ENCODE results near the gene ZNF136.

The ZNF136 gene

GRCh38 chr19:12224676-12225075 lies 61.8 kb downstream of the ZNF136 start:
- no CpG with 5 or more reads among the region's 6 CpGs for WGBS (ENCODE audit: extremely low coverage, insufficient coverage, low lambda C conversion rate)
- H3K4me3 ChIP-seq (ENCODE audit: low read length): no peak overlapping the region

GRCh38 chr19:12229990-12230389 lies 67.1 kb downstream of the ZNF136 start:
- Histone ChIP-seq H3K4me3 (ENCODE audit: low read length) (no peak overlapping the region), H3K18ac (ENCODE audit: low read length) (no peak overlapping the region), H4K8ac (ENCODE audit: low read depth, low read length) (no peak overlapping the region), H2BK15ac (replicated peaks; ENCODE audit: low read depth) (no peak overlapping the region), H3K79me2 (ENCODE audit: control insufficient read depth, insufficient read depth, low read length) (no peaks in the 10 kb centered on the region), H3K56ac (ENCODE audit: low read length) (no peak overlapping the region), H4K5ac (ENCODE audit: low read length) (no peak overlapping the region), H3K36me3 (ENCODE audit: control insufficient read depth, insufficient read depth, low read length) (no peaks in the 10 kb centered on the region), H3K4me2 (ENCODE audit: low read length) (no peak overlapping the region), H2BK120ac (ENCODE audit: low read depth, low read length) (no peak overlapping the region), H3K9ac (ENCODE audit: low read length) (no peak overlapping the region), H3K4me1 (ENCODE audit: control insufficient read depth, low read depth, low read length) (no peaks in the 10 kb centered on the region), H3K27ac (ENCODE audit: low read depth, low read length) (no peak overlapping the region), H3K27me3 (ENCODE audit: insufficient read depth, low read length, poor library complexity) (no peaks in the 10 kb centered on the region), H2AK5ac (ENCODE audit: low read length) (no peak overlapping the region), H2BK5ac (ENCODE audit: low read length) (no peak overlapping the region), H3K23ac (ENCODE audit: low read length) (no peak overlapping the region), H3K79me1 (ENCODE audit: low read length) (no peaks in the 10 kb centered on the region), H3K4ac (ENCODE audit: low read depth, low read length) (no peak overlapping the region)
- DNase-seq: no peak
- no CpG with 5 or more reads among the region's 3 CpGs for WGBS (ENCODE audit: extremely low coverage, insufficient coverage, low lambda C conversion rate)

More at GRCh38 chr19:12224676-12225075, 61.8 kb downstream of the ZNF136 start:
- H3K36me3 ChIP-seq (ENCODE audit: control insufficient read depth, insufficient read depth, low read length): no peaks in the 10 kb centered on the region
- no peaks in the 10 kb centered on the region for H3K4me1 ChIP-seq (ENCODE audit: control insufficient read depth, low read depth, low read length)
- H3K79me2 ChIP-seq (ENCODE audit: control insufficient read depth, insufficient read depth, low read length): no peaks in the 10 kb centered on the region
- no peak overlapping the region for H3K4me2 ChIP-seq (ENCODE audit: low read length)
- no peak overlapping the region for H3K27ac ChIP-seq (ENCODE audit: low read depth, low read length)
- H3K27me3 ChIP-seq (ENCODE audit: insufficient read depth, low read length, poor library complexity): no peaks in the 10 kb centered on the region
- no peak overlapping the region for H3K9ac ChIP-seq (ENCODE audit: low read length)
- no peak overlapping the region for H3K18ac ChIP-seq (ENCODE audit: low read length)
- H2AK5ac ChIP-seq (ENCODE audit: low read length): no peak overlapping the region
- H3K56ac ChIP-seq (ENCODE audit: low read length): no peak overlapping the region
- H4K5ac ChIP-seq (ENCODE audit: low read length): no peak overlapping the region
- no peak overlapping the region for H2BK15ac ChIP-seq (replicated peaks; ENCODE audit: low read depth)
- no peak overlapping the region for H3K4ac ChIP-seq (ENCODE audit: low read depth, low read length)
- no peak overlapping the region for H3K23ac ChIP-seq (ENCODE audit: low read length)
- H2BK5ac ChIP-seq (ENCODE audit: low read length): no peak overlapping the region
- no peak overlapping the region for H2BK120ac ChIP-seq (ENCODE audit: low read depth, low read length)
- H4K8ac ChIP-seq (ENCODE audit: low read depth, low read length): no peak overlapping the region
- no peaks in the 10 kb centered on the region for H3K79me1 ChIP-seq (ENCODE audit: low read length)
- no peak for DNase-seq

GRCh38 chr19:12230751-12231733 lies 68.1 kb downstream of the ZNF136 start:
- no peak overlapping the region for H2BK5ac ChIP-seq (ENCODE audit: low read length)
- H3K27me3 ChIP-seq (ENCODE audit: insufficient read depth, low read length, poor library complexity): no peaks in the 10 kb centered on the region
- no peak overlapping the region for H3K4me2 ChIP-seq (ENCODE audit: low read length)
- H3K79me2 ChIP-seq (ENCODE audit: control insufficient read depth, insufficient read depth, low read length): no peaks in the 10 kb centered on the region
- H3K79me1 ChIP-seq (ENCODE audit: low read length): no peaks in the 10 kb centered on the region
- H3K36me3 ChIP-seq (ENCODE audit: control insufficient read depth, insufficient read depth, low read length): no peaks in the 10 kb centered on the region
- no peak overlapping the region for H2BK15ac ChIP-seq (replicated peaks; ENCODE audit: low read depth)
- no peaks in the 10 kb centered on the region for H3K4me1 ChIP-seq (ENCODE audit: control insufficient read depth, low read depth, low read length)
- no peak overlapping the region for H3K4ac ChIP-seq (ENCODE audit: low read depth, low read length)
- H4K8ac ChIP-seq (ENCODE audit: low read depth, low read length): no peak overlapping the region
- H3K9ac ChIP-seq (ENCODE audit: low read length): no peak overlapping the region
- no peak overlapping the region for H2BK120ac ChIP-seq (ENCODE audit: low read depth, low read length)
- no peak overlapping the region for H3K4me3 ChIP-seq (ENCODE audit: low read length)
- DNase-seq: no peak
- H3K18ac ChIP-seq (ENCODE audit: low read length): no peak overlapping the region
- no peak overlapping the region for H3K56ac ChIP-seq (ENCODE audit: low read length)
- no peak overlapping the region for H4K5ac ChIP-seq (ENCODE audit: low read length)
- WGBS (ENCODE audit: extremely low coverage, insufficient coverage, low lambda C conversion rate): no CpG with 5 or more reads among the region's 6 CpGs
- H2AK5ac ChIP-seq (ENCODE audit: low read length): no peak overlapping the region
- no peak overlapping the region for H3K27ac ChIP-seq (ENCODE audit: low read depth, low read length)
- H3K23ac ChIP-seq (ENCODE audit: low read length): no peak overlapping the region

- Histone ChIP-seq H3K23ac (ENCODE audit: low read length) (no peak overlapping the region), H3K9ac (ENCODE audit: low read length) (no peak overlapping the region), H3K4me3 (ENCODE audit: low read length) (no peak overlapping the region), H2BK5ac (ENCODE audit: low read length) (no peak overlapping the region), H3K27ac (ENCODE audit: low read depth, low read length) (no peak overlapping the region), H3K4ac (ENCODE audit: low read depth, low read length) (no peak overlapping the region), H4K5ac (ENCODE audit: low read length) (no peak overlapping the region), H2BK120ac (ENCODE audit: low read depth, low read length) (no peak overlapping the region), H3K56ac (ENCODE audit: low read length) (no peak overlapping the region), H3K36me3 (ENCODE audit: control insufficient read depth, insufficient read depth, low read length) (no peaks in the 10 kb centered on the region), H3K4me2 (ENCODE audit: low read length) (no peak overlapping the region), H2AK5ac (ENCODE audit: low read length) (no peak overlapping the region), H3K27me3 (ENCODE audit: insufficient read depth, low read length, poor library complexity) (no peaks in the 10 kb centered on the region), H4K8ac (ENCODE audit: low read depth, low read length) (no peak overlapping the region), H3K79me1 (ENCODE audit: low read length) (no peaks in the 10 kb centered on the region), H2BK15ac (replicated peaks; ENCODE audit: low read depth) (no peak overlapping the region), H3K18ac (ENCODE audit: low read length) (no peak overlapping the region), H3K79me2 (ENCODE audit: control insufficient read depth, insufficient read depth, low read length) (no peaks in the 10 kb centered on the region), H3K4me1 (ENCODE audit: control insufficient read depth, low read depth, low read length) (no peaks in the 10 kb centered on the region)
- WGBS (ENCODE audit: extremely low coverage, insufficient coverage, low lambda C conversion rate): no CpG with 5 or more reads among the region's 3 CpGs
- DNase-seq: no peak
These were observed 70.1 kb downstream of the ZNF136 start for GRCh38 chr19:12232961-12233360.

GRCh38 chr19:12237143-12237839 lies 74.4 kb downstream of the ZNF136 start:
- Histone ChIP-seq H2BK120ac (ENCODE audit: low read depth, low read length) (no peak overlapping the region), H3K56ac (ENCODE audit: low read length) (no peak overlapping the region), H3K4me1 (ENCODE audit: control insufficient read depth, low read depth, low read length) (no peaks in the 10 kb centered on the region), H3K4ac (ENCODE audit: low read depth, low read length) (no peak overlapping the region), H4K5ac (ENCODE audit: low read length) (no peak overlapping the region), H3K79me2 (ENCODE audit: control insufficient read depth, insufficient read depth, low read length) (no peaks in the 10 kb centered on the region), H3K27ac (ENCODE audit: low read depth, low read length) (no peak overlapping the region), H3K4me2 (ENCODE audit: low read length) (no peak overlapping the region), H3K36me3 (ENCODE audit: control insufficient read depth, insufficient read depth, low read length) (no peaks in the 10 kb centered on the region), H2BK15ac (replicated peaks; ENCODE audit: low read depth) (no peak overlapping the region), H3K27me3 (ENCODE audit: insufficient read depth, low read length, poor library complexity) (no peaks in the 10 kb centered on the region), H2AK5ac (ENCODE audit: low read length) (no peak overlapping the region), H3K23ac (ENCODE audit: low read length) (no peak overlapping the region), H3K79me1 (ENCODE audit: low read length) (no peaks in the 10 kb centered on the region), H3K4me3 (ENCODE audit: low read length) (no peak overlapping the region), H3K18ac (ENCODE audit: low read length) (no peak overlapping the region), H2BK5ac (ENCODE audit: low read length) (no peak overlapping the region), H3K9ac (ENCODE audit: low read length) (no peak overlapping the region), H4K8ac (ENCODE audit: low read depth, low read length) (no peak overlapping the region)
- DNase-seq: no peak
- no CpG with 5 or more reads among the region's 37 CpGs for WGBS (ENCODE audit: extremely low coverage, insufficient coverage, low lambda C conversion rate)
